GM18519 (cell line): ENCODE results near the gene OR1F1.
"Not testable (repeated sequence)": the region's sequence is repeated elsewhere in the genome, so short reads cannot be mapped to it uniquely, and the experiment has no call there.

Source experiments
- ATAC-seq: cut with Tn5 transposase; IDR thresholded peaks from one replicate; pipeline ENCODE4 v1.9.1; 2021; ENCODE audit warnings: mild to moderate bottlenecking, moderate library complexity; ENCODE audit not compliant: unreplicated experiment, low FRiP score

Gene OR1F1

GRCh38 chr16:3171855-3172593 is 16.0 kb upstream of the OR1F1 start:
- ATAC-seq = no peak

- no peak for ATAC-seq
These were observed 13.9 kb upstream of the OR1F1 start for GRCh38 chr16:3173892-3174617.

- no peak for ATAC-seq
These were observed 13.3 kb upstream of the OR1F1 start for GRCh38 chr16:3174618-3175148.

- no peak for ATAC-seq
These were observed 12.6 kb upstream of the OR1F1 start for GRCh38 chr16:3175157-3176093.

GRCh38 chr16:3179651-3180050 is 8.4 kb upstream of the OR1F1 start:
- ATAC-seq = no peak

GRCh38 chr16:3180445-3180878 is 7.5 kb upstream of the OR1F1 start:
- ATAC-seq = no peak

GRCh38 chr16:3182293-3182607 is 5.8 kb upstream of the OR1F1 start:
- not testable (repeated sequence) for ATAC-seq

GRCh38 chr16:3182608-3183444 is 5.2 kb upstream of the OR1F1 start:
- ATAC-seq = no peak

GRCh38 chr16:3183445-3184139 is 4.4 kb upstream of the OR1F1 start:
- no peak for ATAC-seq

- ATAC-seq = no peak
These were observed 886 bp upstream of the OR1F1 start for GRCh38 chr16:3186946-3187690.

GRCh38 chr16:3188675-3188924 is 596 bp downstream of the OR1F1 start:
- no peak for ATAC-seq

- no peak for ATAC-seq
These were observed 1.2 kb downstream of the OR1F1 start for GRCh38 chr16:3188925-3189825.

- no peak for ATAC-seq
These were observed 1.9 kb downstream of the OR1F1 start for GRCh38 chr16:3189869-3190268.

GRCh38 chr16:3190949-3191353 is 2.9 kb downstream of the OR1F1 start:
- no peak for ATAC-seq

- no peak for ATAC-seq
These were observed 4.5 kb downstream of the OR1F1 start for GRCh38 chr16:3192476-3193019.

GRCh38 chr16:3193221-3194212 is 5.5 kb downstream of the OR1F1 start:
- ATAC-seq = no peak
